Dendritic cell treated with granulocyte-macrophage colony-stimulating factor and Interleukin-4, amounts not matched to agents 40 ng/mL and 50 ng/mL, for 4 days (primary cell): ENCODE data around the gene TIMM13.

Experiments used
- H3K27ac Mint-ChIP-seq: one replicate; pipeline ENCODE4 v1.8.0; 2022; ENCODE audit warnings: mild to moderate bottlenecking, mixed read lengths
- H3K27me3 Mint-ChIP-seq: one replicate; pipeline ENCODE4 v1.8.0; 2022; ENCODE audit warnings: mild to moderate bottlenecking, mixed read lengths
- H3K36me3 Mint-ChIP-seq: one replicate; pipeline ENCODE4 v1.8.0; 2022; ENCODE audit warnings: low read depth, mixed read lengths
- H3K4me1 Mint-ChIP-seq: one replicate; pipeline ENCODE4 v1.8.0; 2022; ENCODE audit warnings: low read depth, mixed read lengths
- H3K4me3 Mint-ChIP-seq: one replicate; pipeline ENCODE4 v1.8.0; 2022; ENCODE audit warnings: mild to moderate bottlenecking, moderate library complexity, mixed read lengths
- H3K9me3 Mint-ChIP-seq: one replicate; pipeline ENCODE4 v1.8.0; 2022; ENCODE audit warnings: mixed read lengths
- intact Hi-C: fragments of 100-400 bp; cut with micrococcal nuclease; formaldehyde crosslinking; loops from one replicate; pipeline ENCODE4 v1.15.0; 2022

Gene TIMM13

DNA sequence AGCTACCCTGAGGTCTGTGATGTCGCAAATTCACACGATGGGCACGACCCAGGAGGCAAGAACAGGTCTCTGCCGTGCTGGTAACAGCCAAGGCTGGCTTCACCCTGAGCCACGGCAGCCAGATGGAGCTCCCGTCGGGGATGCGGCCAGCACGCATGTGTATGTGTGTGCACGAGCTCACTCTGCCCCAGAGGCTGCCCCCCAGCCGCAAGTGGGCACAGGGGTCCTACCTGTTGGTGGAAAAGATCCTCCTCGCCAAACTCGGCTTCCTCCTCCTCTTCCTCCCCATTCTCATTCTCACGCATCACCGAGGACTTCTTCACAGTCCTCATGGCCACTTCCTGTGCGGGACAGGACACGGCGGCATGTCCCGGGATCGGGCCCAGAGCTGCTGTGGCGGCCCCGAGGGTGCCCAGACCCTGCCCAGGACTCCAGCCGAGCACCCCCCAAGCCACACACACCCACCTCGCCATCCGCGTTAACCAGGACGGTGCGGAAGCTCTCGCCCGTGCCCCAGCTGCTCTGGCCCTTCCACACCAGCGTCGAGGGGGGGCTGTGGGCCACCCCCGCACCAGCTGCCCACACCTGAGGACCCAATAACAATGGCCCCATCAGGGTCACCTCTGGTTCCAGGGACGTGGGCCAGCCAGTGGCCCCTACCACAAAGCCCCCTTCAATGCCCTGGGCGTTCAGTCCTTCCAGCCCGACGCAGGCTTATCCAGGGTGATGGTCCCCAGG, 4.1 kb upstream of the TIMM13 start:
- Mint-ChIP-seq H3K36me3 (peaks cover 79% of the 10 kb centered on the region), H3K27me3 (no peaks in the 10 kb centered on the region), H3K27ac (peak overlapping the region; percentile 49), H3K4me3 (no peak overlapping the region), H3K4me1 (peaks cover 12% of the 10 kb centered on the region), H3K9me3 (no peaks in the 10 kb centered on the region)
- intact Hi-C loops, result no loop called here

- Mint-ChIP-seq H3K36me3 (peaks cover 85% of the 10 kb centered on the region), H3K4me3 (no peak overlapping the region), H3K27ac (no peak overlapping the region), H3K9me3 (no peaks in the 10 kb centered on the region), H3K27me3 (no peaks in the 10 kb centered on the region), H3K4me1 (peaks cover 20% of the 10 kb centered on the region)
- intact Hi-C loops, result no loop called here
These were observed 2.6 kb upstream of the TIMM13 start for GRCh38 chr19:2429917-2430535.

DNA sequence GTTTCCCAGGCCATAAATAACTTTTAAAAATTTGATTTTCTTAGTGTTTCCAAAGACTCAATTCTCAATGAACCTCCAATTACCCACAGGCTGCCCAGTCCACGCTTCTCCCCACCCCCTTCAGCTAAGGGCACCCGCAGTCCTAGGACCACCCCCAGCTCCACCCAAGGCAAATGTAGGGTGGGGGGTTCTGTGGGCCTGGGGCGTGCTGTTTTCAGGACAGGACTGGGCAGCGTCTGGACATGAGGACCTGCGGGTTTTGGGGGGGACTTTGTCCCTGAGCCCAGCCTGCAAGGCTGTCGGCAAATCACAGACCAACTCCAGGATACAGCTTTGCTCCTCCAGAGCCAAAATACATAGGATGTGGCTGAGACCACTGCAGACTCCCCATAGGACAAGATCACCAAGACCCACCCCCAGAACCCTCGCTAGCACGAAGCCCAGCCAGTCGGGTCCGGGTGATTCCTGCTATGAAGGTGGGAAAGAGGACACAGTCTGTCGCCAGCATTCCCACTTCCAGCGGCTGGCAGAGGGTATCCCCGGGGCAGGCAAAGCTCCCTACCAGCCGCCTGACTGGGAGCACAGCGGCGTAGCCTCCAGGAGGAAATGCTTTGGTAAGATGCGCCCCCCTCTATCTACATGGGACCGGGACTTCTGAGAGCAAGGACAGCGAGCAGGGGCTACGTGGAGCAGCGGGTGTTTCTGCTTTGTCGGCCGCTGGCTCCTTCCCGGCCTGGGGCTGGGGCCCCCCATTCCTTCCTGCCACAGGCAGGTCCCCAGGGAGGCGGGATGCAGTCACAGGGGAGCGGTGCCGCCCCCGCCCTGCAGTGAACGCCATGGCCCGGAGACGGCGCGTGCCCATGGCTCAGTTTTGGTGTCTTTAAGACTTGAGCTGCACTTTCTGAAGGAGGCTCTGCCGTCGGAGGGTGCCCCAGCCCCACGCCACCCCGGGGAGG, 1.6 kb upstream of the TIMM13 start:
- H3K36me3 Mint-ChIP-seq, result peaks cover 85% of the 10 kb centered on the region
- H3K27ac Mint-ChIP-seq, result no peak overlapping the region
- no peaks in the 10 kb centered on the region for H3K9me3 Mint-ChIP-seq
- H3K27me3 Mint-ChIP-seq, result no peaks in the 10 kb centered on the region
- H3K4me3 Mint-ChIP-seq, result no peak overlapping the region
- H3K4me1 Mint-ChIP-seq, result peaks cover 27% of the 10 kb centered on the region
- intact Hi-C loops, result no loop called here

GRCh38 chr19:2428321-2428690, 920 bp upstream of the TIMM13 start:
- H3K27ac Mint-ChIP-seq, result peak overlapping the region; percentile 98
- H3K36me3 Mint-ChIP-seq, result peaks cover 85% of the 10 kb centered on the region
- no peaks in the 10 kb centered on the region for H3K27me3 Mint-ChIP-seq
- peak overlapping the region; percentile 39 for H3K4me3 Mint-ChIP-seq
- H3K4me1 Mint-ChIP-seq, result peaks cover 34% of the 10 kb centered on the region
- H3K9me3 Mint-ChIP-seq, result no peaks in the 10 kb centered on the region
- intact Hi-C loops, result no loop called here

GRCh38 chr19:2426611-2427428, 566 bp downstream of the TIMM13 start:
- Mint-ChIP-seq H3K36me3 (peaks cover 82% of the 10 kb centered on the region), H3K4me1 (peaks cover 36% of the 10 kb centered on the region), H3K27me3 (no peaks in the 10 kb centered on the region), H3K4me3 (peak overlapping the region; percentile 92), H3K9me3 (no peaks in the 10 kb centered on the region), H3K27ac (peak overlapping the region; percentile 98)
- intact Hi-C loops, result no loop called here

- Mint-ChIP-seq H3K27me3 (no peaks in the 10 kb centered on the region), H3K9me3 (no peaks in the 10 kb centered on the region), H3K4me1 (peaks cover 36% of the 10 kb centered on the region), H3K36me3 (peaks cover 75% of the 10 kb centered on the region), H3K4me3 (peak overlapping the region; percentile 92), H3K27ac (peak overlapping the region; percentile 98)
- intact Hi-C loops, result no loop called here
These were observed 1.5 kb downstream of the TIMM13 start for GRCh38 chr19:2425622-2426581.

DNA sequence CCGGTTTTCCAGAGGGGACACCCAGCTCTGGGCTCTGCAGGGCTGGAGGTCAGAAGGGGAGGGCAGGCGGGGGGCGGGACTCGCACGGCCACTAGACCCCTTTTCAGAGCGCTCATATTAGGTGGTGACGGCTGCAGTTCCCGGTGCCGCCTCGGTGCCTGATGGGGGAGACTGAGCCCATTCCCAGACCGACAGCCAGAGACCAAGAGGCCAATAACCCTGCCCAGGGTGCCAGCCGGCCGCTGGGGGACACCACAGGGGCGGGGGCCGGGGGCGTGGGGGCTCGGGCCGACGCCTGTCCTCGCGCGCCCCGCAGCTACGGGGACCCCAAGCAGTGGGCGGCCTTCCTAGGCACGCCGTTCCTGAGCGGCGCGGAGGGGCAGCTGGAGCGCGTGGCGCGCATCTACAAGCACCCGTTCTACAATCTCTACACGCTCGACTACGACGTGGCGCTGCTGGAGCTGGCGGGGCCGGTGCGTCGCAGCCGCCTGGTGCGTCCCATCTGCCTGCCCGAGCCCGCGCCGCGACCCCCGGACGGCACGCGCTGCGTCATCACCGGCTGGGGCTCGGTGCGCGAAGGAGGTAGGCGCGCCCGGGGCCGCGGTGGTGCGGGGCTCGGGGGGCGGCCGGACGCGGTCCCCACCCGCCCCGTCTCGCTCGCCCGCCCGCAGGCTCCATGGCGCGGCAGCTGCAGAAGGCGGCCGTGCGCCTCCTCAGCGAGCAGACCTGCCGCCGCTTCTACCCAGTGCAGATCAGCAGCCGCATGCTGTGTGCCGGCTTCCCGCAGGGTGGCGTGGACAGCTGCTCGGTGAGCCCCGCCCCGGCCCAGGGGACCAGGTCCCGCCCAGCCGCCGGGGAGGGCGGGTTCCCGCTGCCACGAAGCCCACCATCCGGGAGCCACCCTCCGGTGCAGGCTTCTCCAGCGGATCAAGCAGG, 2.4 kb downstream of the TIMM13 start:
- H3K27ac Mint-ChIP-seq, result no peak overlapping the region
- peaks cover 68% of the 10 kb centered on the region for H3K36me3 Mint-ChIP-seq
- intact Hi-C loops, result no loop called here
- no peak overlapping the region for H3K4me3 Mint-ChIP-seq
- H3K9me3 Mint-ChIP-seq, result no peaks in the 10 kb centered on the region
- H3K27me3 Mint-ChIP-seq, result no peaks in the 10 kb centered on the region
- H3K4me1 Mint-ChIP-seq, result peaks cover 36% of the 10 kb centered on the region

- Mint-ChIP-seq H3K27me3 (no peaks in the 10 kb centered on the region), H3K27ac (no peak overlapping the region), H3K4me3 (no peak overlapping the region), H3K4me1 (peaks cover 36% of the 10 kb centered on the region), H3K9me3 (peaks cover 4% of the 10 kb centered on the region), H3K36me3 (peaks cover 68% of the 10 kb centered on the region)
- intact Hi-C loops, result no loop called here
These were observed 3.3 kb downstream of the TIMM13 start for GRCh38 chr19:2423915-2424685.

- Mint-ChIP-seq H3K9me3 (peaks cover 8% of the 10 kb centered on the region), H3K27me3 (no peaks in the 10 kb centered on the region), H3K27ac (peak overlapping the region; percentile 43), H3K4me3 (no peak overlapping the region), H3K4me1 (peaks cover 34% of the 10 kb centered on the region), H3K36me3 (peaks cover 68% of the 10 kb centered on the region)
- intact Hi-C loops, result no loop called here
These were observed 4.1 kb downstream of the TIMM13 start for GRCh38 chr19:2423071-2423914.

- intact Hi-C loops, result no loop called here
- Mint-ChIP-seq H3K27me3 (no peaks in the 10 kb centered on the region), H3K4me3 (no peak overlapping the region), H3K27ac (no peak overlapping the region), H3K36me3 (peaks cover 68% of the 10 kb centered on the region), H3K4me1 (peaks cover 28% of the 10 kb centered on the region), H3K9me3 (peaks cover 8% of the 10 kb centered on the region)
These were observed 5.6 kb downstream of the TIMM13 start for GRCh38 chr19:2421581-2422306.
